ENCODE results near the gene SCN2A.
"Not testable (repeated sequence)": the region's sequence is repeated elsewhere in the genome, so short reads cannot be mapped to it uniquely, and the experiment has no call there.

Gene SCN2A

GRCh38 chr2:165348441-165348840 is 109.2 kb downstream of the SCN2A start:
- no peak for DNase-seq

DNA sequence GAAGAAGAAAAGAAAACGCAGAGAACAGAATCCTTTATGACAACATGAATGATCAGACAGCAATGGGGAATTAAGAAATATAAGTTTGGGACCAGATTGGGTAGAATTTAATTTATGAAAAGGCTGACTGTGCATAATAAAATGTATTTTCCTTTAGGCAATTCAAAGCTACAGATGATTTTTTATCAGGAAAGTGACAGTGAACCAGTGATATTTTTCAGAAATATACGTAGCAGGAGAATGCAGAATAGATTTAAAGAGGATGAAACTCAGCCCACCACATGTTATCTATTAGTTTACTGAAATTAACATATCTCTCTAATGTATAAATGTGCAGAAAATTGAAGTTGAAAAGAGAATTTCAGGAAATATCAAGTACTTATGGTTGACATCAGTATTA is 110.0 kb downstream of the SCN2A start:
- DNase-seq: no peak

DNA sequence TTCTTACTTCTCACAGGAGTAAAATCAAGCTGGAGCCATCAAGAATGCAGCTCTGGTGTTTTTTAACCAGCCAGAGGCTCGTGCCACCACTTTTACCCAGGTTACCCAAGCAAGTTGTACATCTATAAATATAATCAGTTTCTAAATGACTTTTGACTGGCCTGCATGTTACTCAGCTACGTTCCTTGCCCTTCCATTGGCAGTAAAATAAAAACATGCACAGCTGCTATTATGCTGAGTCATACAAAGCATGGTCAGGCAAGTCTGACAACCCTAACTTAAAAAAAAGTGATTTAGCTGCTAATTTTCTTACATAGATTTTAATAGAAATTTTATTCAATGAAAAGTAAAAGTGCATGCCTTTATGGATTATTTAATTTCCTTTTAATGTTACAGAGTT is 118.5 kb downstream of the SCN2A start:
- no peak for DNase-seq

- DNase-seq: no peak
Measured at GRCh38 chr2:165361514-165361913, 122.3 kb downstream of the SCN2A start.

GRCh38 chr2:165369131-165369897 is 130.1 kb downstream of the SCN2A start:
- DNase-seq: no peak

DNA sequence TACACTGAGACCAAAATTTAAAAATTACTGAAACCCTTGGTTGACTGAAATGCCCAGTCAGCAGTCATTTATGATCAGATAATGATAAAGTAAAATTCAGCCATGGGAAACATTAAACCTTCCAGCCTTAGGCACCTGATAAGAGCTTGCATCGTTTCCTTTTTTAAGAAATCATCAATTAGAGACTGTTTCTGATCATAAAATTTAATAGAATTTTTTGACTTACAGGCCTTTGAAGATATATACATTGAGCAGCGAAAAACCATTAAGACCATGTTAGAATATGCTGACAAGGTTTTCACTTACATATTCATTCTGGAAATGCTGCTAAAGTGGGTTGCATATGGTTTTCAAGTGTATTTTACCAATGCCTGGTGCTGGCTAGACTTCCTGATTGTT is 130.7 kb downstream of the SCN2A start:
- no peak for DNase-seq

DNA sequence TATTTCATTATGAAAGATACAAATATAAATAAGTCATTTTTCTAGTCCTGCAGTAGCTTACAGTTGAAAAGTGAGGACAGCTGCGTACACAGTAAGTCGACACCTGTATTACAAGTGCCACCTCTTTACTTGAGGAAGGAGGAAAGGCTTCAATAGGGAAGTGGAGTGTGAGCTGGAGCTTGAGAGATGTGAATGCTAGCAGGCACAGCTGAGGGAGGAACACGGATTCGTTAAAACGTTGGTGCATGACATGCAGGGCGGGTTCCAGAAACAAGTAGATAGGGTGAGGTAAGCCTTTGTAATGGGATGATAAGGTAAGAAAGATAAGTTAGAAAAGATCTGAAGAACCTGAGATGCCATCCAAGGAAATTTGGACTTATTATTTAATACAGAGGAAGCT is 132.1 kb downstream of the SCN2A start:
- no peak for DNase-seq

DNA sequence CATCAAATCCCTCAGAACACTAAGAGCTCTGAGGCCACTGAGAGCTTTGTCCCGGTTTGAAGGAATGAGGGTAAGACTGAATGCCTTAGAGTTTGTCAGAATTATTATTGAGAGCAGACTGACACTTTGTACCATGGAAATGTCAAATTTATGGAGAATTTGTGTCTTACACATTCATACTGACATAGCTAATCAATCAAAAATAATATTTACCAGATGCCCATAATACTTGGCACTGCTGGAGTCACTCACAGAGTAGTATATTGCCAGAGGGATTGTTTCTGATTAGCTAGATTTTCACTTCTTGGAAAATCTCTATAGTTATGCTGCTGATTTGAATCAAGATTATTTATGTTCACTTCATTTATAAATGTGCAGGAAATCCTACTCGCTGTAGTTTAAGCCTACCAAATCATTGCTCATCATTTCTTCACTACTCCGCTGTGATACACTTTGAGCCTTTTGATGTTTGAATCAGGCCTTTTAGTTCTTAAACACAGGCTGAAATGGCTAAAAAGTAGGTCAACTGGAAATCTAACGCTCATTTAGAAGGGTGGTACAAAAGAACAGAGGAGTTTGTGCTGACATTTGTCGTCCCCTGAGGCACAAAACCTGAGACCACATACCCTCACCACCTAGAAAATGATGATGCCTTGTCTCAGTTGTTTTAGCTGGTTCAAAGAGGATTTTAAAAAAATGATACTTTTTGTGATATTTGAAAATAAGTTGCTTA is 134.2 kb downstream of the SCN2A start:
- DNase-seq: no peak

GRCh38 chr2:165376571-165376975 is 137.4 kb downstream of the SCN2A start:
- no peak for DNase-seq

DNA sequence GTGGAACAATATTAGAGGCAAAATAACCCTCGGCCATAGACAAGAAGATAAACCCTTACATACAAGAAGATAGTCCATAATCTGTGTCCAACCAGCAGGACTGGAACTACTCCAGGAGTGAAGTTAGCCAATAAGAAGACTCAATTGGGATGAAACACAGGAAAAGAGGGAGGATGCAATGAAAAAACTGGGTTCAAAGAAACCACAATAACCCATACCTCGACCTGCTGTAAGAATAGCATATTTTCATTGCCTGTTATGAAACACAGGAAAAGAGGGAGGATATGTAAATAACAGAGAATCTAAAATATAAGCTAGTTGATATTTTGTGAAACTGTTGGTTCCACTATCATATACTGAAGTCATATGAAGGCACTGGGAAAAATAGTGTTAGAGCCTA is 143.1 kb downstream of the SCN2A start:
- DNase-seq: no peak

DNA sequence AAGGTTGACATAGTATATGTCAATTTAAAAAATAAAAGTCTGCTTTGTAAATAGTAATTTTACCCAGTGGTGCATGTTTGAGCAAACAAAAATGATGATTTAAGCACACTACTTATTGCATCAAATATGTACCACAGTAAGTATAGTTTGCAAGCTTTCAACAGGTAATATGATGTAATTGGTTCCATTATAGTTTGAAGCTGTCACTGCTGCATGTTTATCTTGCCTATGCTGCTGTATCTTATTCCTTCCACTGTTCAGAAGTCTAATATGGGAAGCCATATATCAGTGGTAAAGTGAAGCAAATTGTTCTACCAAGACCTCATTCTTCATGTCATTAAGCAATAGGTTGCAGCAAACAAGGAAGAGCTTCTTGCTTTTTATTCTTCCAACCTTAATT is 151.7 kb downstream of the SCN2A start:
- DNase-seq: no peak

DNA sequence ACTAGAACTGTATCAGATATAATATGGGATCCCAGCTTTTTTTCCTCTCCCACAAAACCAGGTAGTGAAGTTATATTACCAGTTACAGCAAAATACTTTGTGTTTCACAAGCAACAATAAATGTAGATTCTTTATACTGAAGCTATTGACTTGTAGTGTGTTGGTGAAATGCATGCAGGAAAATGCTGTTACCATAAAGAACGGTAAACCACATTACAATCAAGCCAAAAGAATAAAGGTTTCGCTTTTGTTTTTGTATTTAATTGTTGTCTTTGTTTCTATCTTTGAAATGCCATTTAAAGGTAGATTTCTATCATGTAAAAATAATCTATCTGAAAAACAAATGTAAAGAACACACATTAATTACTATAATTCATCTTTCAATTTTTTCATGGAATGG is 152.6 kb downstream of the SCN2A start:
- DNase-seq: no peak

DNA sequence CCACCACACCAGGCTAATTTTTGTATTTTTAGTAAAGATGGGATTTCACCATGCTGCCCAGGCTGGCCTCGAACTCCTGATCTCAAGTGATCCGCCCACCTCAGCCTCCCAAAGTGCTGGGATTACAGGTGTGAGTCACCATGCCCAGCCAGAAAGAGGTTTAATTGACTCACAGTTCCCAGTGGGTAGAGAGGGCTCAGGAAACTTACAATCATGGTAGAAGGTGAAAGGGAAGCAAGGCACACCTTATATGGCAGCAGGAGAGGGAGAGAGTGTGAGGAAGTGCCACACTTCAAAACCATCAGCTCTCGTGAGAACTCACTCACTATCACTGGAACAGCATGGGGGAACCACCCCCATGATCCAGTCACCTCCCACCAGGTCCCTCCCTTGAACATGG is 159.4 kb downstream of the SCN2A start:
- DNase-seq: not testable (repeated sequence)

- DNase-seq: no peak
Measured at GRCh38 chr2:165401285-165401852, 162.2 kb downstream of the SCN2A start.

- DNase-seq: no peak
Measured at GRCh38 chr2:165402162-165402561, 162.9 kb downstream of the SCN2A start.

- DNase-seq: no peak
Measured at GRCh38 chr2:165406173-165406572, 167.0 kb downstream of the SCN2A start.

- DNase-seq: no peak
Measured at GRCh38 chr2:165407466-165407865, 168.3 kb downstream of the SCN2A start.

DNA sequence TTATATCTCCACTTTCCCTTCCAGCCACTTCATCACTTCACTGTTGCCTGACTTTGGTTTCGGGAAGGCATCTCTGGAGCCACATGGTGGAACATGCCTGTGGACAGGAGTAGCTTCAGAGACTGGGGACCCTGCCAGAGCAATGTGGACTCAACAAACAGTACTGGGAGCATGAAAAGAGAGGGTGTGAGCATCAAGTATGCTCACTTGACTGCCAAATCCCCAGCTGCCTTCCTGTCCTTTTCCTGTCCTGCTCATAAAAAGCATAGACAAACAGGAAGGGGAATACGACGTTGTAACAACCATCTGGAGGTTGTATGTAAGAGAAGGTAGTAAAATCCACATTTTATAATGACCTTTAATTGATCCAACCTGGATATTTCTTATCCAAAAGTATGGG is 169.0 kb downstream of the SCN2A start:
- no peak for DNase-seq

GRCh38 chr2:165410276-165410675 is 171.1 kb downstream of the SCN2A start:
- no peak for DNase-seq

DNA sequence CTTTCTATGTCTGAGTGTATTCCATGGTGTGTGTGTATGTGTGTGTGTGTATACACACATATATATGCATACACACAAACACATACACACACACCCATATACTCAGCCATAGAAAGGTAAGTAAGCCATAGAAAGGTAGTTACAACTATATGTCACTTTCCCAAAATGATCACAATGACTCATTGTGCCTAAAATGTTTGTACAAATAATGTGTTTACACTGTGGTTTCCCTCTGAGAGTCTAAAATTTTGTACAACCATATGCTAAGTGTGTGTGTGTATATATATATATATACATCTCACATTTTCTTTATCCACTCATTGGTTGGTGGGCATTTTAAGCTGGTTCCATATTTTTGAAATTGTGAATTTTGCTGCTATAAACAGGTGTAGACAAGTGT is 175.0 kb downstream of the SCN2A start:
- no peak for DNase-seq

- DNase-seq: no peak
Measured at GRCh38 chr2:165417009-165417408, 177.8 kb downstream of the SCN2A start.

DNA sequence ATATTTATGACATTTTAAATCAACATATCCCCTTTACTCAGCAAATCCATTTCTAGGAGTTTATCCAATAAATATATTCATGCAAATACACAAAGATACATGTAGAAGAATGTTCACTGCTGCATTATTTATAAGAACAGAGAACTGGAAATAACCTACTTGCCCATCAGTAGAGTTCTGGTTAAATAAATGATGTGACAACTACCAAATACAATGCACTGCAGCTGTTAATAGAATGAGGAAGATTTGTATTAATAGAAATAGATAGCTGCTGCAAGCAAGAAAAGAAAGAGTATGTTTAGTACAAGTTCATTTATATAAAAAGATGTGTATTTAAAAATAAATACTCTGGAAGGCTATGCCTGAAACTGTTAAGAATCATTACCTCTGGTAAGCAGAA is 181.0 kb downstream of the SCN2A start:
- DNase-seq: no peak

- no peak for DNase-seq
Measured at GRCh38 chr2:165423081-165423480, 183.9 kb downstream of the SCN2A start.

DNA sequence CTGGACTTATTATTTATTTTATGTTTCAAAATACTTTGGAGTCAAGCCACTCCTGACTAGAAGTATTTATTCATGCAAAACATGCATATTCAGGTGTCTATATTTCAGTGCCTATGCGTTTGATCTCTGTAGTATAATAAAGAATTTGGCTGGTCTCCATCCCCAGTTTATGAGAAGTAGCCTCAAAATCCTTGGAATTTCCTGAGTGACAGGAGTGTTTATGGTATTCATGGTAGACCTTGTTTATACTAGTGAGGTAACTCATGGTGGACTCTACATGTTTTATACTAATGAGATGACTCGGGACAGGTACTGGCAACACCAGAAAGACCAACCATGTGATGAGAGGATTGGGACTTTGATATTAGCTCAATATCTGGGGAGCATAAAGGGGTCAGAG is 186.3 kb downstream of the SCN2A start:
- no peak for DNase-seq
